Measurements from ENCODE around the gene SDCBP2. TPM values are rescaled to one million over a fixed set of nuclear protein-coding genes. Genes with fewer than 3 reads are reported as not detected.

The SDCBP2 gene
- polyA plus RNA-seq, 1 donor (not counting 4 experiments of a cell fraction or from before 2014, with no cell fraction given): 36.0 TPM

DNA sequence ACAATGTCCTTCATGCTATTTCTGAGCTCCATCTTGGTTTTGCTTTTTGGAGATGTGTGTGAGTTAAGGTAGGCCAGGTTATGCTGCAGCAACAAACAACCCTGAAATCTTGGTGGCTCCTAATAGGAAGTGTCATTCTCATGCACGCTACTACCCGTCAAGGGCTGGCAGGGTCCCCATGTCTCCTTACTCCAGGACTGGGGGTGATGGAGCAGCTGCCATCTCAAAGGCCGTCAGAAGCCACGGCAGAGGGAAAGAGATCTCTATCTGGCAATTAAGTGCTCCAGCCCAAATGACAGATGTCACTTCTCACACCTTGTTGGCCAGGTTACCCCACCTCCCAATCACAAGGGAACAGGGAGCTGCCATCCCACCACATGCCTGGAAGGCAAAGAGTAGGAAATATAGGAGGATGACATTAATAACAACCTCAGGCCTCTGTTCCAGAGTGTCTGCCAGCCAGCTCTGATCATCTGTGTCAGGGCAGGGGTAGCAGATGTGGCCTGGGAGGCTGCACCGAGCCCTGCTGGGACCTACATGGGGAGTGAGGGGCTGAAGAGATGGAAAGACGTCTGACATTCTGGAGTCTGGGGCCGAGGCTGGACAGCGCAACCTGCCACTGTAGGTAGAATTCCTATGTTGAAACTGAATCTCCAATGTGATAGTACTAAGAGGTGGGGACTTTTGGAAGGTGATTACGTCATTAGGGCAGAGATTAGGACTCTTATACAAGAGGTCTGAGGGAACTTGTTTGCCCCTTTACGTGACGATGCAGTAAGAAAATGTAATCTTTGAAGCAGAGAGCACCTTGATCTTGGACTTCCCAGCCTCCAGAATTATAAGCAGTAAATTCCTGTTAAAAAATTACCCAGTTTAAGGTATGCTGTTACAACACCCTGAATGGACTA, 4.8 kb upstream of the SDCBP2 start:
- DNase-seq (ENCODE audit: low read depth, low spot score) (no peak), FAIRE-seq (no peak)
- dilution Hi-C loops (cut with MboI; ENCODE audit: extremely low pct_ligation_motif_present, low sequenced_read_pairs): no loop called here
- no peaks in the 10 kb centered on the region for H3K9me3 ChIP-seq (ENCODE audit: control insufficient read depth, low read depth, low read length)
- no peak overlapping the region for H3K4me2 ChIP-seq (ENCODE audit: control insufficient read depth, extremely low read depth, insufficient read depth, low read depth, low read length)
- no peak overlapping the region for H3K27ac ChIP-seq (ENCODE audit: control insufficient read depth, insufficient read depth, low read length)
- peaks cover 41% of the 10 kb centered on the region for H3K79me2 ChIP-seq (ENCODE audit: control insufficient read depth, insufficient read depth, low read length)
- H2AFZ ChIP-seq (ENCODE audit: control insufficient read depth, low read length): no peak overlapping the region
- no peaks in the 10 kb centered on the region for H3K27me3 ChIP-seq (ENCODE audit: control insufficient read depth, extremely low read depth, insufficient read depth, low read length)
- H4K20me1 ChIP-seq (ENCODE audit: control insufficient read depth, extremely low read depth, insufficient read depth, low read length): peaks cover 5% of the 10 kb centered on the region
- H3K4me3 ChIP-seq (ENCODE audit: control insufficient read depth in 2 of 3, extremely low read depth in 1 of 3, insufficient read depth in 2 of 3, low read depth in 1 of 3, low read length in 3 of 3): no peak overlapping the region
- H3K4me1 ChIP-seq (ENCODE audit: control insufficient read depth, extremely low read depth, insufficient read depth, low read length): peaks cover 59% of the 10 kb centered on the region
- TF ChIP-seq, protein P1, sequence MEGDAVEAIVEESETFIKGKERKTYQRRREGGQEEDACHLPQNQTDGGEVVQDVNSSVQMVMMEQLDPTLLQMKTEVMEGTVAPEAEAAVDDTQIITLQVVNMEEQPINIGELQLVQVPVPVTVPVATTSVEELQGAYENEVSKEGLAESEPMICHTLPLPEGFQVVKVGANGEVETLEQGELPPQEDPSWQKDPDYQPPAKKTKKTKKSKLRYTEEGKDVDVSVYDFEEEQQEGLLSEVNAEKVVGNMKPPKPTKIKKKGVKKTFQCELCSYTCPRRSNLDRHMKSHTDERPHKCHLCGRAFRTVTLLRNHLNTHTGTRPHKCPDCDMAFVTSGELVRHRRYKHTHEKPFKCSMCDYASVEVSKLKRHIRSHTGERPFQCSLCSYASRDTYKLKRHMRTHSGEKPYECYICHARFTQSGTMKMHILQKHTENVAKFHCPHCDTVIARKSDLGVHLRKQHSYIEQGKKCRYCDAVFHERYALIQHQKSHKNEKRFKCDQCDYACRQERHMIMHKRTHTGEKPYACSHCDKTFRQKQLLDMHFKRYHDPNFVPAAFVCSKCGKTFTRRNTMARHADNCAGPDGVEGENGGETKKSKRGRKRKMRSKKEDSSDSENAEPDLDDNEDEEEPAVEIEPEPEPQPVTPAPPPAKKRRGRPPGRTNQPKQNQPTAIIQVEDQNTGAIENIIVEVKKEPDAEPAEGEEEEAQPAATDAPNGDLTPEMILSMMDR (optimal IDR thresholded peaks at IDR 0.05 in 1 of 3, IDR thresholded peaks at IDR 0.05 in 1 of 3, conservative IDR thresholded peaks at IDR 0.05 in 1 of 3; ENCODE audit: extremely low read depth in 1 of 3, insufficient read depth in 2 of 3, low read length in 3 of 3): no peak
- no peak for TF ChIP-seq EZH2 (IDR thresholded peaks at IDR 0.05; ENCODE audit: low read length)
- H3K9ac ChIP-seq (ENCODE audit: control insufficient read depth, extremely low read depth, insufficient read depth, low read length): no peak overlapping the region
- peaks cover 3% of the 10 kb centered on the region for H3K9me1 ChIP-seq (ENCODE audit: control insufficient read depth, extremely low read depth, insufficient read depth, low read length)
- peaks cover 3 to 15% of the 10 kb centered on the region in 2 experiments for H3K36me3 ChIP-seq (ENCODE audit: control insufficient read depth in 2 of 2, extremely low read depth in 1 of 2, insufficient read depth in 2 of 2, low read length in 2 of 2)

- Histone ChIP-seq H3K9me3 (ENCODE audit: control insufficient read depth, low read depth, low read length) (no peaks in the 10 kb centered on the region), H3K27ac (ENCODE audit: control insufficient read depth, insufficient read depth, low read length) (no peak overlapping the region), H2AFZ (ENCODE audit: control insufficient read depth, low read length) (no peak overlapping the region), H3K4me1 (ENCODE audit: control insufficient read depth, extremely low read depth, insufficient read depth, low read length) (peaks cover 68% of the 10 kb centered on the region), H3K36me3 (ENCODE audit: control insufficient read depth in 2 of 2, extremely low read depth in 1 of 2, insufficient read depth in 2 of 2, low read length in 2 of 2) (peaks cover 3 to 10% of the 10 kb centered on the region in 2 experiments), H3K4me3 (ENCODE audit: control insufficient read depth in 2 of 3, extremely low read depth in 1 of 3, insufficient read depth in 2 of 3, low read depth in 1 of 3, low read length in 3 of 3) (no peak overlapping the region), H3K27me3 (ENCODE audit: control insufficient read depth, extremely low read depth, insufficient read depth, low read length) (no peaks in the 10 kb centered on the region), H4K20me1 (ENCODE audit: control insufficient read depth, extremely low read depth, insufficient read depth, low read length) (peaks cover 5% of the 10 kb centered on the region), H3K4me2 (ENCODE audit: control insufficient read depth, extremely low read depth, insufficient read depth, low read depth, low read length) (no peak overlapping the region), H3K79me2 (ENCODE audit: control insufficient read depth, insufficient read depth, low read length) (peaks cover 50% of the 10 kb centered on the region), H3K9me1 (ENCODE audit: control insufficient read depth, extremely low read depth, insufficient read depth, low read length) (peaks cover 5% of the 10 kb centered on the region), H3K9ac (ENCODE audit: control insufficient read depth, extremely low read depth, insufficient read depth, low read length) (no peak overlapping the region)
- dilution Hi-C loops (cut with MboI; ENCODE audit: extremely low pct_ligation_motif_present, low sequenced_read_pairs): no loop called here
- FAIRE-seq (no peak), DNase-seq (ENCODE audit: low read depth, low spot score) (no peak)
- TF ChIP-seq EZH2 (IDR thresholded peaks at IDR 0.05; ENCODE audit: low read length): no peak
- TF ChIP-seq, protein P1 (optimal IDR thresholded peaks at IDR 0.05 in 1 of 3, IDR thresholded peaks at IDR 0.05 in 1 of 3, conservative IDR thresholded peaks at IDR 0.05 in 1 of 3; ENCODE audit: extremely low read depth in 1 of 3, insufficient read depth in 2 of 3, low read length in 3 of 3): no peak
Observed at GRCh38 chr20:1332749-1333300, 3.9 kb upstream of the SDCBP2 start.

Measured in keratinocyte (primary cell).